Thyroid gland (tissue), 4 donors: ENCODE data around the gene OSR1. TPM values are rescaled to one million over a fixed set of nuclear protein-coding genes. Genes with fewer than 3 reads are reported as not detected.
"Not testable (repeated sequence)": the region's sequence is repeated elsewhere in the genome, so short reads cannot be mapped to it uniquely, and the experiment has no call there.

Source experiments
- DNase-seq, 2 donors: peaks; one replicate each; pipeline ENCODE4 v3.0.0-alpha.2; 2019
- H3K27ac ChIP-seq, 3 donors: fragments of 200-600 bp; sonication (generic); 1 replicate in 2 of 3; 2 replicates in 1 of 3; pipeline ENCODE4 v1.5.1; 2016 to 2019; ENCODE audit warnings: mild to moderate bottlenecking in 1 of 3, moderate library complexity in 1 of 3
- H3K27me3 ChIP-seq: fragments of 200-600 bp; sonication (generic); one replicate; pipeline ENCODE4 v1.5.1; 2019
- H3K36me3 ChIP-seq, 2 donors: fragments of 200-600 bp; sonication (generic); one replicate each; pipeline ENCODE4 v1.5.1; 2016 to 2019
- H3K4me1 ChIP-seq, 2 donors: fragments of 200-600 bp; sonication (generic); one replicate each; pipeline ENCODE4 v1.5.1; 2017 to 2019
- H3K4me3 ChIP-seq, 3 donors: fragments of 200-600 bp; sonication (generic); replicated peaks in 1 of 3; 1 replicate in 2 of 3; 2 replicates in 1 of 3; pipeline ENCODE4 v1.5.1; 2016; ENCODE audit warnings: mild to moderate bottlenecking in 1 of 3
- H3K9me3 ChIP-seq: fragments of 200-600 bp; sonication (generic); one replicate; pipeline ENCODE4 v1.5.1; 2017
- CTCF ChIP-seq, 6 experiments: fragments of 200-600 bp in 3 of 6; fragments of 450-650 bp in 3 of 6; sonication (generic) in 3 of 6; IDR thresholded peaks; one replicate each; pipeline ENCODE4 v1.5.1; 2016 to 2019; ENCODE audit warnings: antibody characterized with exemption in 6 of 6, mild to moderate bottlenecking in 2 of 6, inconsistent platforms in 1 of 6, moderate library complexity in 1 of 6
- POLR2A ChIP-seq, 2 donors: fragments of 450-650 bp; IDR thresholded peaks; one replicate each; pipeline ENCODE4 v1.6.1; 2017; ENCODE audit warnings: antibody characterized with exemption in 2 of 2, mild to moderate bottlenecking in 2 of 2, moderate library complexity in 1 of 2
- WGBS, 2 donors: methylation state at CpG; one replicate each; pipeline ENCODE4 v1.1.5; 2017; 5-methylcytosine and 5-hydroxymethylcytosine counted together
- intact Hi-C: fragments of 100-400 bp; cut with DNase I; formaldehyde crosslinking; loops from one replicate; pipeline ENCODE4 v1.15.1; 2023
- total RNA-seq, 4 donors: library from RNA; depleted of rRNA; stranded (reverse); fragments of >200 nt; gene quantifications; one replicate each; pipeline ENCODE4 v1.2.3, GENCODE V29; 2016

Gene OSR1
- total RNA-seq, 4 donors from 2014 or later = 4.9 to 15.2 (median 10.8) TPM

GRCh38 chr2:19320813-19321212 is 37.6 kb downstream of the OSR1 start:
- no peaks in the 10 kb centered on the region for H3K27me3 ChIP-seq
- WGBS, 2 donors = 92 to 93% methylated on average over 1 of the region's 1 CpG

DNA sequence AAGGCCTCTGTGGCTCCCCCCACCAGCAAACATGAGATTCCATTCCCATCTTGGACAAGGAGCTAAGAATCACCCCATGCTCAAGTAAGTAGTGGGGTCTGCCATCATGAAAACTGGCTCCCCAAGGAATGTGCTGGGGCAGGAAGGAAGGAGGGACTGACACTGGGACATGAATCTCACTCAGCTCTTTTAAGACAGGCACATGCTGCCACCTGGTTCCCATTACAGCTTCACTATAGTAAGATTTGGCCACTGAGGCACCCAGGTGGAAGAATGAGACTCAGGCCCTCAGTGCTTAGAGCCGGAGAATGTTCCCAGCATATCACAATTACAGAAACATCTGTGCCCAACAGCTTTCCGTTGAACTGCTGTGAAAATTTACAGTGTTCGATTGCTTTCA is 38.7 kb downstream of the OSR1 start:
- 77 to 83% methylated on average over 3 of the region's 3 CpGs for WGBS, 2 donors
- no peaks in the 10 kb centered on the region for H3K4me1 ChIP-seq
- no peak overlapping the region for H3K4me3 ChIP-seq
- H3K27me3 ChIP-seq = no peaks in the 10 kb centered on the region
- TF ChIP-seq POLR2A (IDR thresholded peaks at IDR 0.05) (no peak), CTCF (IDR thresholded peaks at IDR 0.05) (no peak)
- no peak overlapping the region for H3K27ac ChIP-seq
- H3K9me3 ChIP-seq = no peaks in the 10 kb centered on the region
- DNase-seq = no peak
- H3K36me3 ChIP-seq = no peaks in the 10 kb centered on the region
- intact Hi-C loops = no loop called here

More at GRCh38 chr2:19320813-19321212, 37.6 kb downstream of the OSR1 start:
- intact Hi-C loops = no loop called here
- Histone ChIP-seq H3K4me1 (no peaks in the 10 kb centered on the region), H3K9me3 (no peaks in the 10 kb centered on the region), H3K27ac (no peak overlapping the region), H3K4me3 (no peak overlapping the region), H3K36me3 (no peaks in the 10 kb centered on the region)
- no peak for DNase-seq
- TF ChIP-seq POLR2A (IDR thresholded peaks at IDR 0.05) (no peak), CTCF (IDR thresholded peaks at IDR 0.05) (no peak)

DNA sequence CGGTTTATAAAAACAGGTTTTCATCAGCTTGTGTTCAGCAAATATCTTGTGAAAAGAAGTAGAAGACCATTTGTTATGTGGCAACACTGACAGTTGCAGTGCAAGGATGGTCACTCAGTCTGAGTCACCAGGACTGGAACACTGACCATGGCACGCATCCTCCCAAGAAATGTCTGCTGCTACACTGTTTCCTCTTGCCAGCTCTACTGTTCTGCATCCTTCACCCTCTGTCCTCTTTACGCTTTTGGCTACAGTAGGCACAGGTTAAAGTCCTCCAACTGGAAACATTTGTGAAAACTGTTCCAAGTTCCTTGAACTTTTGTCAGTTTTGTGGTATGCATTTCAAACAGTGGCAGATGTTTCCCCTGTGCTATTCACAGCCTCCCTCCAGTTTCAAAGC is 39.4 kb downstream of the OSR1 start:
- H3K27me3 ChIP-seq = no peaks in the 10 kb centered on the region
- no peaks in the 10 kb centered on the region for H3K36me3 ChIP-seq
- no peaks in the 10 kb centered on the region for H3K9me3 ChIP-seq
- no peaks in the 10 kb centered on the region for H3K4me1 ChIP-seq
- no peak overlapping the region for H3K4me3 ChIP-seq
- intact Hi-C loops = no loop called here
- H3K27ac ChIP-seq = no peak overlapping the region
- 92 to 96% methylated on average over 3 of the region's 3 CpGs for WGBS, 2 donors
- no peak for TF ChIP-seq CTCF (IDR thresholded peaks at IDR 0.05)
- TF ChIP-seq POLR2A (IDR thresholded peaks at IDR 0.05) = no peak
- no peak for DNase-seq

GRCh38 chr2:19313553-19313952 is 44.9 kb downstream of the OSR1 start:
- H3K4me1 ChIP-seq = no peaks in the 10 kb centered on the region
- intact Hi-C loops = no loop called here
- no peak overlapping the region for H3K4me3 ChIP-seq
- 83 to 95% methylated on average over 4 to 6 of the region's 6 CpGs for WGBS, 2 donors
- DNase-seq = no peak
- H3K27ac ChIP-seq = no peak overlapping the region
- no peaks in the 10 kb centered on the region for H3K27me3 ChIP-seq
- no peak for TF ChIP-seq CTCF (IDR thresholded peaks at IDR 0.05)
- no peak for TF ChIP-seq POLR2A (IDR thresholded peaks at IDR 0.05)
- no peaks in the 10 kb centered on the region for H3K9me3 ChIP-seq
- no peaks in the 10 kb centered on the region for H3K36me3 ChIP-seq

- TF ChIP-seq CTCF (IDR thresholded peaks at IDR 0.05) = peak in 1 of 6 experiments; percentile 20
- TF ChIP-seq POLR2A (IDR thresholded peaks at IDR 0.05) = no peak
- no peaks in the 10 kb centered on the region for H3K9me3 ChIP-seq
- H3K36me3 ChIP-seq = no peaks in the 10 kb centered on the region
- no peaks in the 10 kb centered on the region for H3K4me1 ChIP-seq
- no peak overlapping the region for H3K27ac ChIP-seq
- peak in 1 of 2 donors; percentile 17 for DNase-seq
- intact Hi-C loops = no loop called here
- no peak overlapping the region for H3K4me3 ChIP-seq
- no peaks in the 10 kb centered on the region for H3K27me3 ChIP-seq
These were observed 45.5 kb downstream of the OSR1 start for GRCh38 chr2:19312949-19313348.

DNA sequence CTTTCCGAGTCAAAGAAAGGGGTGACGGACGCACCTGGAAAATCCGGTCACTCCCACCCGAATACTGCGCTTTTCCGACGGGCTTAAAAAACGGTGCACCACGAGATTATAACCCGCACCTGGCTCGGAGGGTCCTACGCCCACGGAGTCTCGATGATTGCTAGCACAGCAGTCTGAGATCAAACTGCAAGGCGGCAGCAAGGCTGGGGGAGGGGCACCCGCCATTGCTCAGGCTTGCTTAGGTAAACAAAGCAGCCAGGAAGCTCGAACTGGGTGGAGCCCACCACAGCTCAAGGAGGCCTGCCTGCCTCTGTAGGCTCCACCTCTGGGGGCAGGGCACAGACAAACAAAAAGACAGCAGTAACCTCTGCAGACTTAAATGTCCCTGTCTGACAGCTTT is 52.4 kb downstream of the OSR1 start:
- H3K27ac ChIP-seq, H3K9me3 ChIP-seq, H3K4me3 ChIP-seq, DNase-seq, H3K36me3 ChIP-seq, H3K27me3 ChIP-seq, intact Hi-C loops: not testable (repeated sequence)
- peaks cover 11 to 13% of the 10 kb centered on the region in 2 donors for H3K4me1 ChIP-seq
- 86 to 89% methylated on average over 15 to 16 of the region's 18 CpGs for WGBS, 2 donors

DNA sequence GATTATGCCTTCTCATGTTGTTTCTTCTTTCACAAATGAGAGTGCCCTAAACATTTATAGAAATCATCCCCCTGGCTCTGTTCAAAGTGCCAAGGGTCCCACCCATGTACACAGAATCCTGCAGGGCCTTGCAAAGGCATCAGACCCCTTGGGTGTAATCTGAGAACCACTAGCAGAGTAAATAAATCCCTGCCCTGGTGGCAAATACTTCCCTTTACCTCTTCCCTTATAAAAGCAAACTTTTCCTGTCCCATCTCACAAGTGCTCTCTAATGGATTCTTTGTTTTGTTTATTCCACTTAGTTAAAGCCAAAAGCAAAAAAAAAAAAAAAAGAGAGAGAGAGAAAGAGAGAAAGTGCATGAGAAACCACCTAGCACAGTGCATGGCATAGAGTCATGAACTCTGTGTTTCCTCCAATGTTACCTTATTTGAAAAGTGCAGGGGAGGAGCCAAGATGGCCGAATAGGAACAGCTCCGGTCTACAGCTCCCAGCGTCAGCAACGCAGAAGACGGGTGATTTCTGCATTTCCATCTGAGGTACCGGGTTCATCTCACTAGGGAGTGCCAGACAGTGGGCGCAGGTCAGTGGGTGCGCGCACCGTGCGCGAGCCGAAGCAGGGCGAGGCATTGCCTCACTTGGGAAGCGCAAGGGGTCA is 52.9 kb downstream of the OSR1 start:
- H3K9me3 ChIP-seq, H3K27me3 ChIP-seq, H3K36me3 ChIP-seq, intact Hi-C loops, H3K4me3 ChIP-seq: not testable (repeated sequence)
- WGBS, 2 donors = 73 to 77% methylated on average over 15 of the region's 15 CpGs
- Histone ChIP-seq H3K4me1 (peaks cover 11 to 13% of the 10 kb centered on the region in 2 donors), H3K27ac (peak overlapping the region in 1 of 3 donors; percentile 43)
- DNase-seq = peak in 1 of 2 donors; percentile 7
